ENCODE measurements around the gene ISOC1. TPM values are rescaled to one million over a fixed set of nuclear protein-coding genes. Genes with fewer than 3 reads are reported as not detected.
A peak's percentile ranks its signal among the peaks of the same experiment; 100 is the strongest.

ISOC1 gene
- total RNA-seq, 2 experiments from 2014 or later: 25.9 to 27.4 TPM

DNA sequence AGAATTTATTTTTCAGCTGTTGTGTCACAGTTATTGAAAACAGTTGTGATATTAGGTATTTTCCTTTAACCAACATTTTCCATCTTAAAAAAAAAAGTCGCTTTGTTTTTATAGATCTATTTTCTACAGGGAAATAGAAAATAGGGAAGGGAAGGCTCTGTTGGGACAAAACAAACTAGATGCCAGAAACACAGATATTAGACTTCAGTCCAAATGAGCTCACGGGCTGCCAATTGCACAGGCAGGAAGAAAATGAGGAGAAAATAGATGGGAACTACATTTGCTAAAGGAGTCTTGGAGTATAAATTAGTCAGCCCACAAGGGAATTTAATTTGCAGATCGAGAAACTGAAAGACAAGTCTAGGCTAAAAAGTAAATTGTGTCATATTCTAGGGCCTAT lies 21.4 kb upstream of the ISOC1 start:
- CTCF ChIA-PET: no interaction called here
- Mint-ChIP-seq H3K4me1 (ENCODE audit: low read depth) (no peaks in the 10 kb centered on the region), H3K36me3 (ENCODE audit: low read depth) (no peaks in the 10 kb centered on the region), H3K27me3 (ENCODE audit: low read depth) (peaks cover 2% of the 10 kb centered on the region), H3K4me3 (no peak overlapping the region), H3K27ac (no peak overlapping the region), H3K9me3 (no peaks in the 10 kb centered on the region)
- DNase-seq: no peak
- intact Hi-C loops (cut with micrococcal nuclease): no loop called here

DNA sequence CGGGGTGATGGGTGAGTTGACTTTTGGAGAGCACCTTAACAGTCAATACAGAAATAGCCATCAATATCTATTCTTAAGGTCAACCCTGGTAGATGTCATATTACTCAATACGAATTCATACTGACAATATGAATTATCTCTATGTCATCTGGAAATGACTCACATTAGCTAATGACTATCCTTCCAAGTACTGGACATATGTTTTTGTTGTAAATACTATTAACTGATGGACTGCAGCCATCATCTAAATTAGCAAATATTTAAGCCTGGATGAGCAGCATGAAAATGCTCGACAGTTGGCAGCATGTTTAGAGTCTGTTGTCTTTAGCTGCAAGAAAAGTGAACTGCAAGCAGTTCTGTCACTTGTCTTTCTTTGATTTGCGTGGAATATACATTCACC lies 19.6 kb upstream of the ISOC1 start:
- intact Hi-C loops (cut with micrococcal nuclease): no loop called here
- Mint-ChIP-seq H3K4me1 (ENCODE audit: low read depth) (no peaks in the 10 kb centered on the region), H3K4me3 (no peak overlapping the region), H3K36me3 (ENCODE audit: low read depth) (no peaks in the 10 kb centered on the region), H3K27me3 (ENCODE audit: low read depth) (peaks cover 2% of the 10 kb centered on the region), H3K27ac (no peak overlapping the region), H3K9me3 (no peaks in the 10 kb centered on the region)
- CTCF ChIA-PET: no interaction called here
- DNase-seq: no peak

DNA sequence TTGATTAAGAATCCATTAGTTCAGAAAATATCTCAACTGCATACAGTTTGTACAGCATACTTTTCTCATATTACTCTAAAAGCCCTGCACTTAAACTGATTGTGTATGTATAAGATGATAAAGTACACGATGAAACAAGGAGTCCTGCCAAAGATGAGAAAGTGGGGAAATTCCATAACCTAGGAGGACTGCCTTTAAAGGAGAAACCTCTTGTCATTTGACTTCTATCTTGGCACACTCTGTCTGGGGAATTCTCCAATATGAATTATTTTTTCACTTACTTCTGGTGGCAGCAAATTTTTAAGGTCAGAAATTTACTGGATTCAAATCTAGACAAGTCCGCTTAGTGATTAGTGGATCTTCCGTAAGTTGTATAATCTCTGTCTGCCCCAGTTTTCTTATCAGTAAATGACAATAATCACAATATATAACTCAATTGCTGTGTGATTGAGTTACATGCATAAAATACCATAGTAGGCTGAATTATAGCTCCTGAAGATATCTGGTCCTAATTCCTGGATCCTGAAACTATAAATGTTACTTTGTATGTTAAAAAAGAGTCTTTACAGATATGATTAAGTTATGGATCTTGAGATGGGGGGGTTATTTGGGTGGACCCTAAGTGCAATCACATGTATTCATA lies 17.0 kb upstream of the ISOC1 start:
- no peak overlapping the region for H3K4me3 Mint-ChIP-seq
- CTCF ChIA-PET: no interaction called here
- peaks cover 2% of the 10 kb centered on the region for H3K27me3 Mint-ChIP-seq (ENCODE audit: low read depth)
- H3K9me3 Mint-ChIP-seq: no peaks in the 10 kb centered on the region
- H3K27ac Mint-ChIP-seq: no peak overlapping the region
- H3K4me1 Mint-ChIP-seq (ENCODE audit: low read depth): no peaks in the 10 kb centered on the region
- intact Hi-C loops (cut with micrococcal nuclease): no loop called here
- H3K36me3 Mint-ChIP-seq (ENCODE audit: low read depth): no peaks in the 10 kb centered on the region
- DNase-seq: no peak

DNA sequence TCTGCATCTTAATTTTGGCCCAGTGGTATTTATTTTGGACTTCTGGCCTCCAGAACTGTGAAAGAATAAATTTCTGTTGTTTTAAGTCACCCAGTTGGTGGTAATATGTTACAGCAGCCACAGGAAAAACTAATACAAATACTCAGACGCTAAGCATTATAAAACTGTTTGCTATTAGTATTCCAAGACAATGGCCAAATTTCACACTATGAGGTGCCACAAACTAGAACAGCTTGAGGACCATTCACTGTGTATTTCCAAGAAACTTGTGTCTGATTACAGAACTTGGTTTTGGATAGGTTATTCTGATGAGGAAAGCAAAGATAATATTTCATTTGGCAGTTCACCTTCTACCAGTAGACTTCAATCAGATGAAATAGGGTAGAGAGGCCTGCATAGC lies 16.3 kb upstream of the ISOC1 start:
- CTCF ChIA-PET: no interaction called here
- Mint-ChIP-seq H3K9me3 (no peaks in the 10 kb centered on the region), H3K27me3 (ENCODE audit: low read depth) (peaks cover 6% of the 10 kb centered on the region), H3K27ac (no peak overlapping the region), H3K4me3 (no peak overlapping the region), H3K4me1 (ENCODE audit: low read depth) (no peaks in the 10 kb centered on the region), H3K36me3 (ENCODE audit: low read depth) (no peaks in the 10 kb centered on the region)
- intact Hi-C loops (cut with micrococcal nuclease): no loop called here
- no peak for DNase-seq

DNA sequence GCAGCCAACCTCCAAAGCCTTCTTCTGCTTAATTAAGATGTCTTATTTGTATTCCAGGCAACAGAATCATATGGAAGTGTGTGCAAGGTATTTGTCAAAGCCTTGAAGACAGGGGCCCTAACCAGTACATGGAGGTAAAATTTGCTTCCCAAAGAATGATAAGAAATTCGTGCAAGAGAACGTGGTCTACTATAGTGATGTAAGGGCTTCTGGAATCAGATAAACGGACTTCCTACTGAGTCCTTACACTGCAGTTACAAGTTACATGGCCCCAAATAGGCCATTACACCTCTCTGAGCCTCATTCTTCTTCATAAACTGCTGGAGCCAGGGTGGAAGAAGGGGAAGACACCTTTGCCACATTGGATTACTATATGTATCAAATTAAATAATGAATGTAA lies 15.9 kb upstream of the ISOC1 start:
- peaks cover 6% of the 10 kb centered on the region for H3K27me3 Mint-ChIP-seq (ENCODE audit: low read depth)
- no peaks in the 10 kb centered on the region for H3K9me3 Mint-ChIP-seq
- intact Hi-C loops (cut with micrococcal nuclease): no loop called here
- H3K27ac Mint-ChIP-seq: no peak overlapping the region
- H3K36me3 Mint-ChIP-seq (ENCODE audit: low read depth): no peaks in the 10 kb centered on the region
- CTCF ChIA-PET: no interaction called here
- H3K4me1 Mint-ChIP-seq (ENCODE audit: low read depth): no peaks in the 10 kb centered on the region
- H3K4me3 Mint-ChIP-seq: no peak overlapping the region
- DNase-seq: no peak

DNA sequence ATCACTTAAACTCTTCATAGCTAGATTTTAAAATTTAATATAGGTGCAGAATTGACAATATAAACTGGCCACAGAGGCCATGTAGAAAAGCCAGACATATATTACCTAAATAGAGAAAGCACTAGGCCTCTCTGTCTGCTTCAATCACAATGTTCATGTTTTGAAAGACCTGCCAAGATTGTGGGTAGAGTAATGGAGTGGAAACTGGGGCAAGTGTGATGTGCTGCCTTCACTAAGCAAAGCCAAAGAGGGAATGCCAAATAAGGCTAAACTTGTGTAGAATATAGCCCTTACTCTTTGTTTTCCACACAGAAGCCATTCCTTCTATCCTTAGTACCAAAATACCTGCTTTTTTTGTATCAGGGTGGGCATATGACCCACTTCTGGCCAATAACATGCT lies 15.1 kb upstream of the ISOC1 start:
- H3K4me3 Mint-ChIP-seq: no peak overlapping the region
- DNase-seq: no peak
- H3K36me3 Mint-ChIP-seq (ENCODE audit: low read depth): no peaks in the 10 kb centered on the region
- H3K9me3 Mint-ChIP-seq: no peaks in the 10 kb centered on the region
- intact Hi-C loops (cut with micrococcal nuclease): no loop called here
- CTCF ChIA-PET: interaction anchor here (0.5 kb wide), 1 partner anchor 144 kb away, joined by 4 read pairs; no protein-coding TSS in a partner anchor
- no peak overlapping the region for H3K27ac Mint-ChIP-seq
- peaks cover 6% of the 10 kb centered on the region for H3K27me3 Mint-ChIP-seq (ENCODE audit: low read depth)
- no peaks in the 10 kb centered on the region for H3K4me1 Mint-ChIP-seq (ENCODE audit: low read depth)

DNA sequence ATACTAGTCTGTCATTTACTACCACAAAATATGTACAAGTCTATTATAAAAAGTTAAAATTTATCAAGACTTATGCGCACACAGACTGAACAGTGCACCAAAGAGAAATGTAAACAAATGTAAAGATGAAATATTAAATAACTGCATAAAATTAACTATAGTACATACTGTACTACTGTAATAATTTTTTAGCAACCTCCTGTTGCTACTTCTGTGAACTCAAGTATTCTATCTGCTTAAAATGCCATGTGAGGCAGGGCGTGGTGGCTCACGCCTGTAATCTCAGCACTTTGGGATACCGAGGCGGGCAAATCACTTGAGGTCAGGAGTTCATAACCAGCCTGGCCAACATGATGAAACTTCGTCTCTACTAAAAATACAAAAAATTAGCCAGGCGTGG lies 13.8 kb upstream of the ISOC1 start:
- CTCF ChIA-PET: no interaction called here
- Mint-ChIP-seq H3K27ac (no peak overlapping the region), H3K36me3 (ENCODE audit: low read depth) (no peaks in the 10 kb centered on the region), H3K27me3 (ENCODE audit: low read depth) (peaks cover 4% of the 10 kb centered on the region), H3K9me3 (no peaks in the 10 kb centered on the region), H3K4me3 (no peak overlapping the region), H3K4me1 (ENCODE audit: low read depth) (no peaks in the 10 kb centered on the region)
- intact Hi-C loops (cut with micrococcal nuclease): no loop called here
- DNase-seq: no peak

DNA sequence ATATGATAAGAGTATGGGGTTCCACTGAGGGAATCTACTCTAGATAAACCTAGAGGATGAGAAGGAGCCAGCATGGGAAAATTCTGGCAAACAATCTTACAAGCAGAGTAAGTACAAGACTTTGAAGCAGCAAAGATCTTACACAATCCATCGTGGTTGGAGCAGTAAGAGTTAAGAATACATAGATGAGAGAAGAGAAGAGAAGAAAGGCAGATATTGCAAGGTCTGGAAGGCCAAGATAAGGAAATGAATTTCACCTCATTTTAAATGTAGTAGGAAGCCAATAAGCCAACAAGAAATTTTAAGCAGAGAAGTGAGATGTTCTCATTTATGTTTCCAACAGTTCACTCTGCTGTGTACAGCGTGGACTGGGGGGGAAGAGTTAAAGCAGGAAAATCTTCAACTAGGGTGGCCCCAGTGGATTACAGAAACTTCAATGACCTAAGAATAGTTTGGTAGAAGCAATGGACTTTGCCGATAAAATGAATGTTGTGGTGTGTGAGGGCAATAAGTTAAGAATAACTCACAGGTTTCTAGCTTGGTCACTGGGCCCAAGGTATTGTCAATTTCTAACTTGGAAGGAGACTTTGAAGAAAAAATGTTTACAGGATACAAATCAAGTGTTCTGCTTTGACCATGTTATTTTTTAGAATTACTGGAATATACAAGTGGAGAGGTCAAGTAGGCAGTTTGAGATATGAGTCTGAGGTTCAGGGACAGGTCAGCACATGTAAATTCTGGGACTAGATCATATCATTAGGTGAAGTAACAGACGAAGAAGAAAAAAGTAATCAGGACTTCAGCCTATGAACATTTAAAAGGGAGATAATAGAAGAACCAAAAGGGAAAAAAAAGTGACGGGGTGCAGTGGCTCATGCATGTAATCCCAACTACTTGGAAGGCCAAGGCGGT lies 12.1 kb upstream of the ISOC1 start:
- H3K36me3 Mint-ChIP-seq (ENCODE audit: low read depth): no peaks in the 10 kb centered on the region
- CTCF ChIA-PET: no interaction called here
- no peaks in the 10 kb centered on the region for H3K9me3 Mint-ChIP-seq
- H3K27ac Mint-ChIP-seq: no peak overlapping the region
- DNase-seq: no peak
- H3K4me1 Mint-ChIP-seq (ENCODE audit: low read depth): no peaks in the 10 kb centered on the region
- H3K27me3 Mint-ChIP-seq (ENCODE audit: low read depth): peaks cover 7% of the 10 kb centered on the region
- intact Hi-C loops (cut with micrococcal nuclease): no loop called here
- H3K4me3 Mint-ChIP-seq: no peak overlapping the region

DNA sequence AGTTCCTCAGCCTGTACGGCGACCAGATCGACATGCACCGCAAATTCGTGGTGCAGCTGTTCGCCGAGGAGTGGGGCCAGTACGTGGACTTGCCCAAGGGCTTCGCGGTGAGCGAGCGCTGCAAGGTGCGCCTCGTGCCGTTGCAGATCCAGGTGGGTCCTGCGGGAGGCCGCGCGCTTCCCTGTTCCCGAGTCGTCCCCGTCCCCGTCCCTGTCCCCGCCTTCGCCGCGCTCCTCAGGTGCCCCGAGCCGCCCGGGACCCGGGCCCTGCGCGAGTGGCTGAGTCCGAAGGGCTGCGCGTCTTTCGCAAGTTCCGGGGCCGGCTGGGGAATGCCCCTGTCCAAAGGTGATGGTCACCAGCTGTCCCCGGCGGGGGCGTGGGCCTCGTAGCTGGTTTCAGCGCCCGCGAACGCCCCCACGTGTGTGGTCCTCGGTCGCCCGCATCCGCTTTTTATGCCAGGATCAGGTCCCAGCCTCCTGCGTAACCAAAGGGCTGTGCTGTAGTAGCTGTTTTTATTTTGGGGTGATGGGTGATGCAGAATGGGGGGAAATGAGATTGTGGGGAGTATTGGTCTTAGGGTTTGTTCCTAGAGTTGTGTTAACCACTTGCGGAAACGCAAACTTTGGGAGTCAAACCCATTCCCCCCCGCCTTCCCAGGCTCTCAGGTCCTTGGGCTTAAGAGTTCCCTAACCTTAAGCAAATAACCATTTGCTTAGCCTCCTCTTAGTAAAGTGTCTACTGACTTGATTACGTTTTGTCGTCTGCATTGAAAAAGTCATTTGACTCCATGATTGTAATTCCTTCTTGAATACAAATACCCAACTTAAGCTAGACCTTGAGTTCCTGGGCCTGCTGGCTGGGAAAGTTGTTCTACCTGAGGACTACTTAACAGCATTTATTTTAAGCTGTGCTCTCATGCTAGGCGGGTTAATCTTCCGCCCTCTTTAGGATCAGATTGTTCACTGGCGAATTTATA lies 663 bp downstream of the ISOC1 start:
- CTCF ChIA-PET: interaction anchor here (0.9 to 4.2 kb wide), 5 partner anchors 22 to 673 kb away, joined by 3 to 24 read pairs (median 3); no protein-coding TSS in a partner anchor
- peaks cover 6% of the 10 kb centered on the region for H3K27me3 Mint-ChIP-seq (ENCODE audit: low read depth)
- intact Hi-C loops (cut with micrococcal nuclease): loop anchor here (1.0 to 10.0 kb wide), 9 partner anchors 31 to 1982 kb away; partner anchors contain the start of genes PRRC1 and SLC12A2

DNA sequence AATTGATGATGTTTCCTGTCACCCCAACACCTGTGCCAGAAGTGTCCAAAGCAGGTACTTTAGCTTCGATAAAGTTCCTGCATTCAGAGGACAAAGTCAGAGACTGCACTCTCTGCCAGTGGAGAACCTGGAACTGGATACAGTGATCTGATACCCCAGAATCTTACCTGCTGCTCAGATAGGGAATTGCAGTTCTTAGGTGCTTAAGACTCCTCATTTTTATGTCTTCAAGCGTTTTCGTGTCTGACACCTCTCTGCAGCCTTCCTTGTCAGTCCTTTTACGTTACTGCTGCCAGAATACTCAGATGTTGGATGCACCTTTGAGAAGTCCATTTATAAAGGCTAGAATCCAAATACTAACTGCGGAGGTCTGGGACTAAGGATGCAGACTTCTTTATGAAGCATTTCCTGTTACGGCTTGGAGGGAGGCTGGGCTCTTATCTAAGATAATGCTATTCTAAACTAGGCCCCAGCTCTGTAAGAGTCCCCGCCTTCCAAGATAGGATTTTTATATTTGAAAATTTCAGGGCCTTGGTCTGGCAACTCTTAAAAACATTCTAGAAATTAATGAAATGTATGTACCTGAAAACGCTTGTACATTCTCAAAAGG lies 1.9 kb downstream of the ISOC1 start:
- intact Hi-C loops (cut with micrococcal nuclease): loop anchor here (5.0 to 10.0 kb wide), 3 partner anchors 758 to 1579 kb away; partner anchors contain the start of gene PRRC1
- CTCF ChIA-PET: interaction anchor here (1.2 to 4.2 kb wide), 3 partner anchors 23 to 30 kb away, joined by 3 to 24 read pairs (median 6); no protein-coding TSS in a partner anchor
- H3K9me3 Mint-ChIP-seq: no peaks in the 10 kb centered on the region
- H3K4me3 Mint-ChIP-seq: peak overlapping the region; percentile 41
- no peak for DNase-seq
- peaks cover 35% of the 10 kb centered on the region for H3K4me1 Mint-ChIP-seq (ENCODE audit: low read depth)
- H3K27me3 Mint-ChIP-seq (ENCODE audit: low read depth): peaks cover 4% of the 10 kb centered on the region
- no peak overlapping the region for H3K27ac Mint-ChIP-seq
- peaks cover 1% of the 10 kb centered on the region for H3K36me3 Mint-ChIP-seq (ENCODE audit: low read depth)

More for the DNA sequence above, 663 bp downstream of the ISOC1 start:
- Mint-ChIP-seq H3K4me1 (ENCODE audit: low read depth) (peaks cover 32% of the 10 kb centered on the region), H3K9me3 (no peaks in the 10 kb centered on the region), H3K4me3 (peak overlapping the region; percentile 75), H3K27ac (peak overlapping the region; percentile 37), H3K36me3 (ENCODE audit: low read depth) (peaks cover 1% of the 10 kb centered on the region)
- DNase-seq: peak; percentile 48

DNA sequence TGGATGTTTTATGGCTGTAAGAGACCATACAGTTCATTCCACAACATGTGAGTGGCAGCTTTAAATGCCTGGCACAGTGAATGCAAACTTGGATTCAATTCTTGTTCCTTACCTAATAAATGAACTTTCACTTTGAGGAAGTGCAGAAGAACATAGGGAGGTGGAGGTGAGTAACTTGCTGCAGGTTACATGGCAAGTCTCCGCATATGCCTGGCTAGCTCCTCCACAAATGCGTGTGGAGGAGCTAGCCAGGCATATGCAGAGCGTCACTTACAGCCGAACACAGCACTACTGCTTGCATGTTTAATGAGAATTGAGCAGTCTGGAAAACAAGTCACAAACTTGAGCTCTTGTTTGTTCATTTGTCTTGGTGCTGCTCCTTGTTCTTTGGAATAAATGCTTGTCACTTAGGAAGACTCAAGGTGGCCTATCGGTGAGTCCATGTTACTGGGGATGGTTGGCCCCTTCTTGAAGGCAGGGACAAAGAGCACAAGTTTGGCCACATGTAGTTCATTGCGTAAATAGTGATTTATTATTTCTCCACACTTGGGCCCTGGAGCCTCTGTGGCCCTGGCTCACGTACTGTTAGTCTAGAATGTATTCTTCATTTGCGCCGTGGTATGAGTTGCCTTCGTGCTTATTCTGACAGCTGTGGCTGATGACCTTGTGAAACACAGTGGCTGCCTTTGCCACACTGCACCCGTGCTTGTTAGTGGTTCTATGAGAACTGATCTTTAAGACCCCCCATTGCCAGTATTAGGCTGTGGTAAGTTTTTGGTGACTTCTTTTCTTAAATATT lies 3.1 kb downstream of the ISOC1 start:
- Mint-ChIP-seq H3K36me3 (ENCODE audit: low read depth) (peaks cover 1% of the 10 kb centered on the region), H3K27ac (no peak overlapping the region), H3K4me1 (ENCODE audit: low read depth) (peaks cover 45% of the 10 kb centered on the region), H3K9me3 (no peaks in the 10 kb centered on the region), H3K4me3 (no peak overlapping the region), H3K27me3 (ENCODE audit: low read depth) (peaks cover 2% of the 10 kb centered on the region)
- intact Hi-C loops (cut with micrococcal nuclease): loop anchor here (5.0 to 10.0 kb wide), 3 partner anchors 757 to 1580 kb away; partner anchors contain the start of gene PRRC1
- CTCF ChIA-PET: interaction anchor here (0.6 to 4.2 kb wide), 2 partner anchors 29 to 1875 kb away, joined by 4 to 24 read pairs; no protein-coding TSS in a partner anchor
- DNase-seq: no peak
